Measurements from ENCODE around the gene SHROOM3. TPM values are rescaled to one million over a fixed set of nuclear protein-coding genes. Genes with fewer than 3 reads are reported as not detected.

Gene SHROOM3
- total and polyA plus RNA-seq, 2 of the 13 experiments (the other 11 are each of a cell fraction or from before 2014, with no cell fraction given), result 0.01 TPM; not detected in 1

DNA sequence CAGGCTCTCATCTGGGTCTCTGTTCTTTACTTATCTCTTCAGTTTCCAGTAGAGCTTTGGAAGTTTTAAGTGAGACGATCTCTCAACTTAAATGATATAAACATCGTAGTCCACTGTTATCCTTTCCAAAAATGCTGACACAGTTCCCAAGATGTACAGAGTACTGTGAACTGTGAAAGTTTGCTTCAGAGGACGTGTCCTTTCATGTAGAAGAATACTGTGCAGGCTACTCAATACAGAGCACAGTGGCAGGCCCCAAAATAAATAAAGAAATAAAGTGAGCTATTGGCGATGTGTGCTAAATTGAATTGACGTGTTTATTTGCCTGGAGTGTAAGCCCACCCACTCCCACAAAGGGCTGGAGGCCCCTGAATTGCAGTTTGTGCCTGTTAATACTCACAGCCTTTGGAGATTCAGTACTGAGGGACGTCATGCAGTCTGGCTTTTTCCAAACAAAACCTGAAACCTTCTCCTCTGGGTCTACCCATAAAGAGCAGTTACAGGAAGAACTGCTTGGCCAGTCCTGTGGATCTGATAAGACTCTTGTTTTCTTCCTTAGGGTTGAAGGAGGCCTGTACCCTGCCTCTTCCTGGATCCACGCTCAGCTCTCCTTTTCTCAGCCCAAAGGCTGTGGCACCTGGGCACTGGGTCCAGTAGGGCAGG lies 396.8 kb downstream of the SHROOM3 start:
- intact Hi-C loops (cut with micrococcal nuclease; ENCODE audit: unreplicated experiment) (loop anchor here (2.0 kb wide), 2 partner anchors 67 to 117 kb away; partner anchors contain the start of genes SEPTIN11 and SOWAHB), in situ Hi-C loops (cut with HindIII; ENCODE audit: extremely low pct_ligation_motif_present, low pct_unique_long_range_greater_than_20kb) (no loop called here)
- TF ChIP-seq ZNF614 (CRISPR knock-in tag; IDR thresholded peaks at IDR 0.05; ENCODE audit: borderline replicate concordance) (no peak), MAFK (conservative IDR thresholded peaks at IDR 0.05 in 1 of 2, IDR thresholded peaks at IDR 0.05 in 1 of 2; ENCODE audit: low read length in 2 of 2) (peak; percentile 76 to 84), ZNF746 (CRISPR knock-in tag; IDR thresholded peaks at IDR 0.05) (no peak), POLR2AphosphoS2 (IDR thresholded peaks at IDR 0.05; ENCODE audit: low read depth, low read length) (no peak), REL (CRISPR knock-in tag; conservative IDR thresholded peaks at IDR 0.05) (no peak), ZNF816 (CRISPR knock-in tag; IDR thresholded peaks at IDR 0.05; ENCODE audit: borderline replicate concordance) (0 out of 2 replicates have a peak, but pooled peaks have one; percentile 2), ZMYM2 (CRISPR knock-in tag; IDR thresholded peaks at IDR 0.05) (no peak), POLR2G (IDR thresholded peaks at IDR 0.05; ENCODE audit: low read depth, low read length) (peak; percentile 32; the same call in 1 of the 2 replicates), MAFF (IDR thresholded peaks at IDR 0.05; ENCODE audit: low read depth, low read length) (peak; percentile 70), KDM3A (CRISPR knock-in tag; IDR thresholded peaks at IDR 0.05; ENCODE audit: low read depth) (no peak), YY1 (IDR thresholded peaks at IDR 0.05; ENCODE audit: insufficient read depth, insufficient replicate concordance, low read depth, low read length) (no peak), ZBTB20 (CRISPR knock-in tag; IDR thresholded peaks at IDR 0.05; ENCODE audit: borderline replicate concordance, low read depth) (no peak), RBFOX2 (IDR thresholded peaks at IDR 0.05; ENCODE audit: low read depth, low read length) (peak; percentile 64)
- H4K20me1 ChIP-seq (ENCODE audit: insufficient read depth, low read length), result no peaks in the 10 kb centered on the region
- H3K9ac ChIP-seq (ENCODE audit: insufficient read depth, low read depth, low read length), result peak overlapping the region; percentile 89
- BruUV-seq (replicated peaks), result TSS peak; percentile 72
- H3K4me1 ChIP-seq (ENCODE audit: insufficient read depth, low read length), result peaks cover 27% of the 10 kb centered on the region
- peak; percentile 9 for DNase-seq (ENCODE audit: low spot score)
- ATAC-seq, result peak; percentile 60
- H3K9me3 ChIP-seq (ENCODE audit: low read length), result no peaks in the 10 kb centered on the region
- WGBS (ENCODE audit: low lambda C conversion rate), result 10% methylated on average over 7 of the region's 7 CpGs
- peak; percentile 37 for FAIRE-seq
- peak overlapping the region; percentile 97 for H3K4me2 ChIP-seq (ENCODE audit: low read depth, low read length)
- H3K27ac ChIP-seq (ENCODE audit: extremely low read length, insufficient read depth, low read length), result peak overlapping the region; percentile 92
- POLR2A ChIA-PET, result interaction anchor here (0.8 to 2.9 kb wide), 8 partner anchors 9 to 154 kb away, joined by 3 to 12 read pairs (median 4); partner anchors contain the start of gene SEPTIN11
- no peaks in the 10 kb centered on the region for H3K36me3 ChIP-seq (replicated peaks in 1 of 2; ENCODE audit: control insufficient read depth in 1 of 2, insufficient read depth in 2 of 2, low read length in 2 of 2)
- no peak overlapping the region for H2AFZ ChIP-seq (ENCODE audit: low read length)
- peak overlapping the region; percentile 77 to 81 (median 80) for H3K4me3 ChIP-seq (replicated peaks in 1 of 3; ENCODE audit: insufficient read depth in 1 of 3, low read depth in 2 of 3, low read length in 3 of 3)
- CTCF ChIA-PET (ENCODE audit: low intra/inter-chr PET ratio, low total read pairs), result no interaction called here
- H3K79me2 ChIP-seq (ENCODE audit: insufficient read depth, low read length), result peaks cover 9% of the 10 kb centered on the region
- H3K27me3 ChIP-seq (ENCODE audit: control insufficient read depth in 1 of 2, insufficient read depth in 2 of 2, low read length in 2 of 2), result no peaks in the 10 kb centered on the region; a peak in 1 of 5 replicates

MicroRNA genes within 50 kb of the gene (microRNA counts, 767-probe panel; counts per million panel counts)
- not detected for microRNA hsa-miR-548ah-5p

Small RNAs within 50 kb of the gene (microRNA-seq; reads per million reads assigned to microRNA genes)
- not detected for gene MIR4450
- gene MIR548AH, result not detected

Small RNAs within 50 kb of the gene (small RNA-seq; reads per million reads assigned to genes)
- gene MIR4450 (ENCODE audit: insufficient read depth in 2 of 3, insufficient read length in 3 of 3, low read depth in 2 of 3, low replicate concordance in 1 of 3) (0 reads per million in 3 experiments), gene RF00278 (ENCODE audit: insufficient read depth in 2 of 3, insufficient read length in 3 of 3, low read depth in 2 of 3, low replicate concordance in 1 of 3) (0 reads per million in 3 experiments), gene RNU6-145P (ENCODE audit: insufficient read depth in 2 of 3, insufficient read length in 3 of 3, low read depth in 2 of 3, low replicate concordance in 1 of 3) (0 reads per million in 3 experiments)

Other genes starting within 250 kb of the SHROOM3 start
- 23.5 and 43.4 TPM in 2 replicates for gene SCARB2, start 221.4 kb upstream of the SHROOM3 start, total RNA-seq (2016; rRNA removed; fragmentation: Illumina TruSeq; extraction: Trizol)
- gene SCARB2, start 221.4 kb upstream of the SHROOM3 start, polyA plus RNA-seq (2011; rRNA removed), result 40.6 and 45.9 TPM in 2 replicates
- 0.29 and 0.33 TPM in 2 replicates for gene FAM47E, start 183.5 kb upstream of the SHROOM3 start, total RNA-seq (2016; rRNA removed; fragmentation: Illumina TruSeq; extraction: Trizol)
- 0.60 and 0.66 TPM in 2 replicates for gene FAM47E, start 183.5 kb upstream of the SHROOM3 start, polyA plus RNA-seq (2011; rRNA removed)
- gene STBD1, start 128.5 kb upstream of the SHROOM3 start, total RNA-seq (2016; rRNA removed; fragmentation: Illumina TruSeq; extraction: Trizol), result 3.5 and 4.3 TPM in 2 replicates
- gene STBD1, start 128.5 kb upstream of the SHROOM3 start, polyA plus RNA-seq (2011; rRNA removed), result 2.8 and 4.9 TPM in 2 replicates
- not detected in 2 replicates for gene CCDC158, start 14.1 kb upstream of the SHROOM3 start, total RNA-seq (2016; rRNA removed; fragmentation: Illumina TruSeq; extraction: Trizol)
- gene CCDC158, start 14.1 kb upstream of the SHROOM3 start, polyA plus RNA-seq (2011; rRNA removed), result not detected in 2 replicates

Measured in HepG2 (cell line).